ENCODE results near the gene GAGE13.
"Not testable (repeated sequence)": the region's sequence is repeated elsewhere in the genome, so short reads cannot be mapped to it uniquely, and the experiment has no call there.

GRCh38 chrX:49321737-49322136 lies 9.6 kb upstream of the GAGE13 start, which contains the start of gene GAGE12J:
- not testable (repeated sequence) for TF ChIP-seq SP1 (IDR thresholded peaks at IDR 0.05); ELF4 (IDR thresholded peaks at IDR 0.05); PKNOX1 (IDR thresholded peaks at IDR 0.05); HDGF (IDR thresholded peaks at IDR 0.05; ENCODE audit: borderline replicate concordance); SUZ12 (IDR thresholded peaks at IDR 0.05); ARNT (IDR thresholded peaks at IDR 0.05); NFRKB (IDR thresholded peaks at IDR 0.05); BHLHE40 (IDR thresholded peaks at IDR 0.05; ENCODE audit: borderline replicate concordance); FOXA1 (IDR thresholded peaks at IDR 0.05); L3MBTL2 (conservative IDR thresholded peaks at IDR 0.05); TARDBP (IDR thresholded peaks at IDR 0.05); ZNF384 (IDR thresholded peaks at IDR 0.05); FOXM1 (IDR thresholded peaks at IDR 0.05; ENCODE audit: borderline replicate concordance)
